Heart left ventricle (tissue), 16 donors: ENCODE data around the gene PTPRN2. TPM values are rescaled to one million over a fixed set of nuclear protein-coding genes. Genes with fewer than 3 reads are reported as not detected.

Experiments used
- ATAC-seq, 4 donors: fragments of 200-7000 bp; cut with Tn5 transposase; one replicate each; pipeline ENCODE4 v1.9.1; 2020 to 2022; ENCODE audit warnings: moderate library complexity in 4 of 4, mild to moderate bottlenecking in 3 of 4, moderate number of reproducible peaks in 1 of 4
- DNase-seq, 5 donors: peaks; one replicate each; pipeline ENCODE4 v3.0.0-alpha.2; 2020
- H3K27ac ChIP-seq, 12 donors: fragments of 200-600 bp; sonication (generic) in 4 of 12; one replicate each; pipeline versions ENCODE4 v1.5.0 to v1.8.0; 2016 to 2022; ENCODE audit warnings: mild to moderate bottlenecking in 2 of 12
- H3K27me3 ChIP-seq, 9 donors: fragments of 200-600 bp; sonication (generic) in 2 of 9; one replicate each; pipeline versions ENCODE4 v1.5.1 to v1.8.0; 2016 to 2022; ENCODE audit warnings: mild to moderate bottlenecking in 3 of 9
- H3K36me3 ChIP-seq, 9 donors: fragments of 200-600 bp; sonication (generic) in 2 of 9; one replicate each; pipeline versions ENCODE4 v1.5.0 to v1.8.0; 2018 to 2022; ENCODE audit warnings: mild to moderate bottlenecking in 2 of 9
- H3K4me1 ChIP-seq, 12 donors: fragments of 200-600 bp; sonication (generic) in 4 of 12; one replicate each; pipeline versions ENCODE4 v1.5.0 to v1.8.0; 2016 to 2022; ENCODE audit warnings: mild to moderate bottlenecking in 3 of 12
- H3K4me3 ChIP-seq, 12 donors: fragments of 200-600 bp; sonication (generic) in 4 of 12; one replicate each; pipeline versions ENCODE4 v1.5.0 to v1.8.0; 2017 to 2022; ENCODE audit warnings: mild to moderate bottlenecking in 9 of 12, moderate library complexity in 4 of 12
- H3K9me3 ChIP-seq, 12 donors: fragments of 200-600 bp; sonication (generic) in 4 of 12; one replicate each; pipeline versions ENCODE4 v1.5.0 to v1.8.0; 2016 to 2022; ENCODE audit warnings: mild to moderate bottlenecking in 1 of 12
- CTCF ChIP-seq, 12 donors: fragments of 200-600 bp; sonication (generic) in 4 of 12; IDR thresholded peaks; one replicate each; pipeline versions ENCODE4 v1.5.0 to v1.8.0; 2018 to 2022; ENCODE audit warnings: antibody characterized with exemption in 12 of 12, mild to moderate bottlenecking in 5 of 12
- POLR2A ChIP-seq, 2 donors: fragments of 450-650 bp; IDR thresholded peaks; one replicate each; pipeline ENCODE4 v1.6.1; 2017; ENCODE audit warnings: antibody characterized with exemption in 2 of 2, mild to moderate bottlenecking in 2 of 2, moderate library complexity in 2 of 2
- WGBS, 4 donors: extraction: QIAGEN DNeasy Blood & Tissue Kit in 2 of 4; methylation state at CpG; one replicate each; pipeline versions ENCODE4 v1.1.5 to v1.1.7; 2013 to 2018; 5-methylcytosine and 5-hydroxymethylcytosine counted together
- intact Hi-C, 10 donors: fragments of 100-400 bp; cut with DNase I; formaldehyde crosslinking; loops; one replicate each; pipeline versions ENCODE4 v1.11.1 to v1.14.2; 2022
- polyA plus RNA-seq, 2 donors: library from polyadenylated mRNA; stranded (reverse); fragments of 200-250 nt; gene quantifications; one replicate each; pipeline ENCODE4 v1.2.3, GENCODE V29; 2013
- total RNA-seq, 9 donors: library from RNA; depleted of rRNA in 2 of 9; stranded (reverse); fragments of >200 nt in 2 of 9; fragmentation: NEBNext Ultra II Directional in 3 of 9; extraction: Animal tissue kit (Norgen Biotek cat#: 25700) in 3 of 9; gene quantifications; one replicate each; pipeline versions ENCODE4 v1.1.0 to v1.2.4, GENCODE V29; 2016 to 2023
- donor health status: ischemic (EF 13 %, LVEDD 7.1; RV severe dilation, severe dysfunction).
- donor health status: healthy with polysubstance abuse.
- donor health status: DM: no; HTN: yes; CAD: no.
- donor health status: DM: no; HTN: no; CAD: no.
- donor health status: ischemic (EF 25% LVEDD 6.9; RV normal size, moderate dysfunction).
- donor health status: ischemic (EF 25% LVEDD 5.7; RV mildly dilated, moderate dysfunction).
- donor health status: healthy.
- donor health status: DM: yes; HTN: yes; CAD: no.
- donor health status: ischemic (EF 35%, LVEDD 5.7; RV mildly dilated, moderate dysfunction).
- donor health status: nonischemic (EF 11% LVEDD 7.7; RV severe dilation, severe dysfunction).
- donor health status: DM: yes; HTN: yes; CAD: no.
- donor health status: PGD.
- donor health status: ischemic (EF 29% LVEDD 5.4; RV normal size, mild dysfunction).
- donor health status: nonischemic (EF 23%, LVEDD 6.1; RV moderate dilation, normal function).

The PTPRN2 gene
- total and polyA plus RNA-seq, 11 donors, result 0.61 to 2.3 (median 1.3) TPM

GRCh38 chr7:157932498-157933218, 655.0 kb downstream of the PTPRN2 start:
- TF ChIP-seq CTCF (IDR thresholded peaks at IDR 0.05) (no peak), POLR2A (IDR thresholded peaks at IDR 0.05) (no peak)
- no peaks in the 10 kb centered on the region for H3K36me3 ChIP-seq
- 72 to 82% (median 78%) methylated on average over 5 of the region's 5 CpGs for WGBS, 4 donors
- H3K4me3 ChIP-seq, result no peak overlapping the region
- DNase-seq, result no peak
- H3K27me3 ChIP-seq, result peaks cover 0 to 5% (median 0%) of the 10 kb centered on the region in 9 donors
- no peaks in the 10 kb centered on the region for H3K4me1 ChIP-seq
- peaks cover 0 to 12% (median 0%) of the 10 kb centered on the region in 12 donors for H3K9me3 ChIP-seq
- ATAC-seq, result no peak
- intact Hi-C loops, result no loop called here
- H3K27ac ChIP-seq, result no peak overlapping the region

- peaks cover 0 to 7% (median 0%) of the 10 kb centered on the region in 9 donors for H3K27me3 ChIP-seq
- intact Hi-C loops, result no loop called here
- WGBS, 4 donors, result 74 to 77% (median 75%) methylated on average over 11 to 13 of the region's 13 CpGs
- no peaks in the 10 kb centered on the region for H3K36me3 ChIP-seq
- no peak for DNase-seq
- no peak overlapping the region for H3K4me3 ChIP-seq
- no peak for ATAC-seq
- H3K4me1 ChIP-seq, result no peaks in the 10 kb centered on the region
- no peak overlapping the region for H3K27ac ChIP-seq
- H3K9me3 ChIP-seq, result peaks cover 0 to 12% (median 0%) of the 10 kb centered on the region in 12 donors
- TF ChIP-seq POLR2A (IDR thresholded peaks at IDR 0.05) (no peak), CTCF (IDR thresholded peaks at IDR 0.05) (no peak)
Observed at GRCh38 chr7:157930926-157931466, 656.6 kb downstream of the PTPRN2 start.

- intact Hi-C loops, result no loop called here
- Histone ChIP-seq H3K27me3 (peaks cover 0 to 7% (median 0%) of the 10 kb centered on the region in 9 donors), H3K27ac (no peak overlapping the region), H3K36me3 (no peaks in the 10 kb centered on the region), H3K9me3 (peaks cover 0 to 12% (median 0%) of the 10 kb centered on the region in 12 donors), H3K4me3 (no peak overlapping the region), H3K4me1 (no peaks in the 10 kb centered on the region)
- ATAC-seq, result no peak
- no peak for TF ChIP-seq CTCF (IDR thresholded peaks at IDR 0.05)
- TF ChIP-seq POLR2A (IDR thresholded peaks at IDR 0.05), result no peak
- DNase-seq, result no peak
- whole genome bisulfite sequencing, 4 donors, result 47 to 76% (median 73%) methylated on average over 6 of the region's 6 CpGs
Observed at GRCh38 chr7:157930441-157930840, 657.2 kb downstream of the PTPRN2 start.

GRCh38 chr7:157929671-157930070, 658.0 kb downstream of the PTPRN2 start:
- TF ChIP-seq CTCF (IDR thresholded peaks at IDR 0.05) (no peak), POLR2A (IDR thresholded peaks at IDR 0.05) (no peak)
- ATAC-seq (no peak), DNase-seq (no peak)
- H3K27me3 ChIP-seq, result peaks cover 0 to 7% (median 0%) of the 10 kb centered on the region in 9 donors
- H3K4me1 ChIP-seq, result no peaks in the 10 kb centered on the region
- intact Hi-C loops, result no loop called here
- H3K4me3 ChIP-seq, result no peak overlapping the region
- H3K9me3 ChIP-seq, result peaks cover 0 to 12% (median 0%) of the 10 kb centered on the region in 12 donors
- no peaks in the 10 kb centered on the region for H3K36me3 ChIP-seq
- WGBS, 4 donors, result 83 to 93% (median 89%) methylated on average over 16 of the region's 16 CpGs
- no peak overlapping the region for H3K27ac ChIP-seq
